Common myeloid progenitor, CD34-positive (primary cell): ENCODE results near the gene A1BG.

Source experiments
- CTCF ChIA-PET: fragments of 350-600 bp; sonication (Branson Sonifier 250); formaldehyde crosslinking; loops from one replicate; lab custom pipeline; 2021; ENCODE audit warnings: antibody characterized with exemption; lab: Charles Lee
- POLR2A ChIA-PET: fragments of 350-600 bp; sonication (Branson Sonifier 250); formaldehyde crosslinking; loops from one replicate; lab custom pipeline; 2021; ENCODE audit warnings: antibody characterized with exemption; lab: Charles Lee
- DNase-seq, 3 donors: peaks; one replicate each; pipeline versions ENCODE4 v3.0.0 to v3.0.0-alpha.2; 2013
- H3K27ac ChIP-seq, 2 experiments: 1 replicate in 1 of 2; 2 replicates in 1 of 2; pipeline ENCODE4 v1.7.0; 2013; ENCODE audit warnings: inconsistent platforms in 2 of 2, low read length in 2 of 2, mild to moderate bottlenecking in 2 of 2, low read depth in 1 of 2, moderate library complexity in 1 of 2; ENCODE audit not compliant: severe bottlenecking in 2 of 2, insufficient read depth in 1 of 2, poor library complexity in 1 of 2
- H3K27me3 ChIP-seq, 5 experiments: replicated peaks in 2 of 5; 1 replicate in 3 of 5; 2 replicates in 2 of 5; pipeline versions ENCODE4 v1.6.1 to v1.7.0; 2013; ENCODE audit warnings: low read length in 4 of 5, mild to moderate bottlenecking in 2 of 5, moderate library complexity in 2 of 5, inconsistent platforms in 1 of 5; ENCODE audit not compliant: insufficient read depth in 5 of 5, control insufficient read depth in 4 of 5
- H3K36me3 ChIP-seq, 4 experiments: 1 replicate in 2 of 4; 2 replicates in 2 of 4; pipeline versions ENCODE4 v1.6.1 to v1.7.0; 2013; ENCODE audit warnings: low read length in 3 of 4, control low read depth in 1 of 4, mild to moderate bottlenecking in 1 of 4; ENCODE audit not compliant: control insufficient read depth in 4 of 4, insufficient read depth in 4 of 4
- H3K4me1 ChIP-seq, 4 experiments: 1 replicate in 3 of 4; 2 replicates in 1 of 4; pipeline versions ENCODE4 v1.6.1 to v1.7.1; 2013; ENCODE audit warnings: low read length in 3 of 4, mild to moderate bottlenecking in 3 of 4, control low read depth in 1 of 4, inconsistent platforms in 1 of 4, moderate library complexity in 1 of 4; ENCODE audit not compliant: control insufficient read depth in 4 of 4, insufficient read depth in 4 of 4; ENCODE audit errors: control extremely low read depth in 1 of 4
- H3K4me3 ChIP-seq, 7 experiments: 1 replicate in 4 of 7; 2 replicates in 3 of 7; pipeline versions ENCODE4 v1.5.1 to v1.7.0; 2013; ENCODE audit warnings: mild to moderate bottlenecking in 7 of 7, low read length in 6 of 7, moderate library complexity in 6 of 7, inconsistent platforms in 2 of 7, low read depth in 2 of 7, control low read depth in 1 of 7; ENCODE audit not compliant: insufficient read depth in 4 of 7, control insufficient read depth in 1 of 7; ENCODE audit errors: extremely low read depth in 1 of 7
- H3K9me3 ChIP-seq, 5 experiments: 1 replicate in 4 of 5; 2 replicates in 1 of 5; pipeline versions ENCODE4 v1.6.1 to v1.7.1; 2013; ENCODE audit warnings: low read length in 4 of 5, mild to moderate bottlenecking in 2 of 5, inconsistent platforms in 1 of 5, low read depth in 1 of 5, moderate library complexity in 1 of 5; ENCODE audit not compliant: control insufficient read depth in 4 of 5, insufficient read depth in 2 of 5; ENCODE audit errors: control extremely low read depth in 1 of 5
- WGBS: methylation state at CpG from one replicate; pipeline ENCODE4 v1.1.5; 2013; ENCODE audit not compliant: insufficient coverage; 5-methylcytosine and 5-hydroxymethylcytosine counted together

A1BG gene

GRCh38 chr19:58393725-58394033 lies 40.4 kb upstream of the A1BG start:
- Histone ChIP-seq H3K27ac (no peak overlapping the region), H3K36me3 (peaks cover 0 to 55% (median 36%) of the 10 kb centered on the region in 4 experiments), H3K27me3 (peaks cover 0 to 37% (median 13%) of the 10 kb centered on the region in 5 experiments), H3K4me3 (no peak overlapping the region), H3K4me1 (peaks cover 0 to 18% (median 8%) of the 10 kb centered on the region in 4 experiments), H3K9me3 (no peaks in the 10 kb centered on the region)
- 95% methylated on average over 4 of the region's 4 CpGs for WGBS
- ChIA-PET CTCF (no interaction called here), POLR2A (no interaction called here)
- no peak for DNase-seq

GRCh38 chr19:58392945-58393724 lies 39.8 kb upstream of the A1BG start:
- DNase-seq: no peak
- H3K36me3 ChIP-seq: peaks cover 2 to 59% (median 39%) of the 10 kb centered on the region in 4 experiments
- no peak overlapping the region for H3K4me3 ChIP-seq
- peaks cover 0 to 33% (median 13%) of the 10 kb centered on the region in 5 experiments for H3K27me3 ChIP-seq
- ChIA-PET POLR2A (no interaction called here), CTCF (interaction anchor here (0.6 kb wide), 1 partner anchor 14 kb away, joined by 3 read pairs; no protein-coding TSS in a partner anchor)
- H3K9me3 ChIP-seq: no peaks in the 10 kb centered on the region
- 96% methylated on average over 16 of the region's 26 CpGs for WGBS
- no peak overlapping the region for H3K27ac ChIP-seq
- H3K4me1 ChIP-seq: peaks cover 2 to 20% (median 12%) of the 10 kb centered on the region in 4 experiments

GRCh38 chr19:58388175-58388526 lies 34.9 kb upstream of the A1BG start:
- CTCF ChIA-PET: interaction anchor here (1.1 to 1.3 kb wide), 2 partner anchors 90 to 112 kb away, joined by 3 read pairs; no protein-coding TSS in a partner anchor
- DNase-seq: no peak
- 92% methylated on average over 2 of the region's 3 CpGs for whole genome bisulfite sequencing
- Histone ChIP-seq H3K36me3 (peaks cover 2 to 35% (median 20%) of the 10 kb centered on the region in 4 experiments), H3K4me3 (peak overlapping the region in 6 of 7 experiments; percentile 79 to 97 (median 88)), H3K9me3 (no peaks in the 10 kb centered on the region), H3K27me3 (no peaks in the 10 kb centered on the region), H3K4me1 (peaks cover 4 to 33% (median 32%) of the 10 kb centered on the region in 4 experiments), H3K27ac (peak overlapping the region; percentile 81 to 93)
- POLR2A ChIA-PET: no interaction called here

- no peak for DNase-seq
- Histone ChIP-seq H3K36me3 (peaks cover 2 to 29% (median 17%) of the 10 kb centered on the region in 4 experiments), H3K4me1 (peaks cover 4 to 33% (median 32%) of the 10 kb centered on the region in 4 experiments), H3K9me3 (no peaks in the 10 kb centered on the region), H3K27me3 (no peaks in the 10 kb centered on the region), H3K4me3 (peak overlapping the region; percentile 54 to 97 (median 83)), H3K27ac (peak overlapping the region; percentile 81 to 93)
- 14% methylated on average over 30 of the region's 39 CpGs for WGBS
- ChIA-PET CTCF (interaction anchor here (1.3 kb wide), 1 partner anchor 112 kb away, joined by 3 read pairs; no protein-coding TSS in a partner anchor), POLR2A (no interaction called here)
These were observed 34.3 kb upstream of the A1BG start for GRCh38 chr19:58387338-58388174.

- CTCF ChIA-PET: interaction anchor here (1.3 kb wide), 1 partner anchor 113 kb away, joined by 3 read pairs; no protein-coding TSS in a partner anchor
- Histone ChIP-seq H3K9me3 (no peaks in the 10 kb centered on the region), H3K27ac (peak within 1 kb of the TSS; percentile 81 to 93), H3K4me1 (peaks cover 4 to 39% (median 38%) of the 10 kb centered on the region in 4 experiments), H3K27me3 (no peaks in the 10 kb centered on the region), H3K4me3 (peak within 1 kb of the TSS; percentile 54 to 97 (median 83)), H3K36me3 (peaks cover 2 to 25% (median 12%) of the 10 kb centered on the region in 4 experiments)
- under 1% methylated on average over 60 of the region's 64 CpGs for WGBS
- POLR2A ChIA-PET: no interaction called here
- peak; percentile 99 for DNase-seq
These were observed 33.5 kb upstream of the A1BG start, which contains the start of gene RPS5 for GRCh38 chr19:58386576-58387337. TSS of gene RPS5 (plus strand) at chr19:58387269. CDS start at chr19:58388138, 869 bp downstream.

- peak overlapping the region; percentile 81 to 93 for H3K27ac ChIP-seq
- POLR2A ChIA-PET: no interaction called here
- peaks cover 2 to 19% (median 11%) of the 10 kb centered on the region in 4 experiments for H3K36me3 ChIP-seq
- H3K4me3 ChIP-seq: peak overlapping the region; percentile 35 to 97 (median 82)
- WGBS: 13% methylated on average over 35 of the region's 36 CpGs
- H3K4me1 ChIP-seq: peaks cover 4 to 44% (median 43%) of the 10 kb centered on the region in 4 experiments
- H3K9me3 ChIP-seq: no peaks in the 10 kb centered on the region
- H3K27me3 ChIP-seq: no peaks in the 10 kb centered on the region
- CTCF ChIA-PET: no interaction called here
- DNase-seq: no peak
These were observed 32.7 kb upstream of the A1BG start for GRCh38 chr19:58385891-58386575.
